ENCODE results near the gene ANKRD18A. TPM values are rescaled to one million over a fixed set of nuclear protein-coding genes. Genes with fewer than 3 reads are reported as not detected.
A peak's percentile ranks its signal among the peaks of the same experiment; 100 is the strongest.

ANKRD18A gene
- total RNA-seq, 1 experiment from 2014 or later: 3.4 TPM

GRCh38 chr9:38641985-38642864 is 21.8 kb upstream of the ANKRD18A start:
- no TSS peak for BruUV-seq (replicated peaks)
- Histone ChIP-seq H3K79me2 (ENCODE audit: low read length) (no peaks in the 10 kb centered on the region), H4K20me1 (ENCODE audit: low read length) (no peaks in the 10 kb centered on the region), H3K4me1 (ENCODE audit: insufficient read depth, low read length) (peaks cover 30% of the 10 kb centered on the region), H3K4me3 (ENCODE audit: low read length) (no peak overlapping the region), H3K9me2 (replicated peaks; ENCODE audit: low read length) (no peaks in the 10 kb centered on the region), H3K9ac (ENCODE audit: low read length) (no peak overlapping the region), H3K9me3 (ENCODE audit: low read length) (no peaks in the 10 kb centered on the region), H3K27me3 (ENCODE audit: low read length) (no peaks in the 10 kb centered on the region), H3F3A (ENCODE audit: low read length, unreplicated experiment) (no peaks in the 10 kb centered on the region), H2AFZ (ENCODE audit: low read length) (0 out of 2 replicates have a peak overlapping the region, but pooled peaks have one; percentile 42), H3K27ac (ENCODE audit: low read length) (no peak overlapping the region), H3K36me3 (ENCODE audit: low read depth, low read length) (no peaks in the 10 kb centered on the region), H3K4me2 (ENCODE audit: low read length) (no peak overlapping the region)
- CTCF ChIA-PET: interaction anchor here (0.5 kb wide), 1 partner anchor 13 kb away, joined by 3 read pairs; no protein-coding TSS in a partner anchor
- DNase-seq: peak; percentile 69
- intact Hi-C loops (cut with micrococcal nuclease): no loop called here
- TF ChIP-seq EZH2phosphoT487 (IDR thresholded peaks at IDR 0.05; ENCODE audit: borderline replicate concordance, low read length) (no peak), EZH2 (IDR thresholded peaks at IDR 0.05; ENCODE audit: low read length, unreplicated experiment) (no peak)
- TF ChIP-seq, protein P1, sequence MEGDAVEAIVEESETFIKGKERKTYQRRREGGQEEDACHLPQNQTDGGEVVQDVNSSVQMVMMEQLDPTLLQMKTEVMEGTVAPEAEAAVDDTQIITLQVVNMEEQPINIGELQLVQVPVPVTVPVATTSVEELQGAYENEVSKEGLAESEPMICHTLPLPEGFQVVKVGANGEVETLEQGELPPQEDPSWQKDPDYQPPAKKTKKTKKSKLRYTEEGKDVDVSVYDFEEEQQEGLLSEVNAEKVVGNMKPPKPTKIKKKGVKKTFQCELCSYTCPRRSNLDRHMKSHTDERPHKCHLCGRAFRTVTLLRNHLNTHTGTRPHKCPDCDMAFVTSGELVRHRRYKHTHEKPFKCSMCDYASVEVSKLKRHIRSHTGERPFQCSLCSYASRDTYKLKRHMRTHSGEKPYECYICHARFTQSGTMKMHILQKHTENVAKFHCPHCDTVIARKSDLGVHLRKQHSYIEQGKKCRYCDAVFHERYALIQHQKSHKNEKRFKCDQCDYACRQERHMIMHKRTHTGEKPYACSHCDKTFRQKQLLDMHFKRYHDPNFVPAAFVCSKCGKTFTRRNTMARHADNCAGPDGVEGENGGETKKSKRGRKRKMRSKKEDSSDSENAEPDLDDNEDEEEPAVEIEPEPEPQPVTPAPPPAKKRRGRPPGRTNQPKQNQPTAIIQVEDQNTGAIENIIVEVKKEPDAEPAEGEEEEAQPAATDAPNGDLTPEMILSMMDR (conservative IDR thresholded peaks at IDR 0.05; ENCODE audit: low read depth, low read length): peak; percentile 59
- POLR2A ChIA-PET (ENCODE audit: unreplicated experiment): no interaction called here
- peak; percentile 78 for ATAC-seq

DNA sequence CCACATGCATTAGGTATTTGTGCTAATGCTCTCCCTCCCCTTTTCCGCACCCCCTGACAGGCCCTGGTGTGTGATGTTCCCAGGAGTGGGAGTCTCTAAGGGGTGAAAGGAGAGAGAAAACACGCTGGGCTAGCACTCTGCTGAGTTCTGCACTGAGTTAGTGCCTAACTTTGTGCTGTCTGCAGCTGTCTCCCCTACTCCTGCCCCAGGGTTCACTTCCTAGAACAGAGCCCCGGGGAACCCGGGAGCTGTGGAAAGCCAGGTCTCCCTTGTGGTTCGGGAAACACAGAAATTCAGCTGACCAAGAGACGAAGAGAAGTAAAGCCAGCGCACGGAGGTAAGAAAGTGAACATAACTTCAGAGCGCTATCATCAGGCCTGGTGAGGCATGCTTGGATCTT is 20.7 kb upstream of the ANKRD18A start:
- Histone ChIP-seq H3K27me3 (ENCODE audit: low read length) (no peaks in the 10 kb centered on the region), H3K4me1 (ENCODE audit: insufficient read depth, low read length) (peaks cover 30% of the 10 kb centered on the region), H3K79me2 (ENCODE audit: low read length) (no peaks in the 10 kb centered on the region), H3K9me2 (replicated peaks; ENCODE audit: low read length) (no peaks in the 10 kb centered on the region), H4K20me1 (ENCODE audit: low read length) (no peaks in the 10 kb centered on the region), H3K27ac (ENCODE audit: low read length) (no peak overlapping the region), H3K4me3 (ENCODE audit: low read length) (no peak overlapping the region), H3K36me3 (ENCODE audit: low read depth, low read length) (no peaks in the 10 kb centered on the region), H3K9ac (ENCODE audit: low read length) (no peak overlapping the region), H3F3A (ENCODE audit: low read length, unreplicated experiment) (no peaks in the 10 kb centered on the region), H2AFZ (ENCODE audit: low read length) (no peak overlapping the region), H3K4me2 (ENCODE audit: low read length) (no peak overlapping the region), H3K9me3 (ENCODE audit: low read length) (no peaks in the 10 kb centered on the region)
- no peak for ATAC-seq
- ChIA-PET POLR2A (ENCODE audit: unreplicated experiment) (no interaction called here), CTCF (no interaction called here)
- no peak for DNase-seq
- no peak for TF ChIP-seq EZH2 (IDR thresholded peaks at IDR 0.05; ENCODE audit: low read length, unreplicated experiment)
- no TSS peak for BruUV-seq (replicated peaks)
- intact Hi-C loops (cut with micrococcal nuclease): no loop called here

GRCh38 chr9:38639577-38639940 is 19.2 kb upstream of the ANKRD18A start:
- POLR2A ChIA-PET (ENCODE audit: unreplicated experiment): no interaction called here
- TF ChIP-seq, protein P1 (conservative IDR thresholded peaks at IDR 0.05; ENCODE audit: low read depth, low read length): no peak
- TF ChIP-seq EZH2 (IDR thresholded peaks at IDR 0.05; ENCODE audit: low read length, unreplicated experiment) (no peak), EZH2phosphoT487 (IDR thresholded peaks at IDR 0.05; ENCODE audit: borderline replicate concordance, low read length) (no peak)
- intact Hi-C loops (cut with micrococcal nuclease): no loop called here

More at GRCh38 chr9:38639577-38639940, 19.2 kb upstream of the ANKRD18A start:
- Histone ChIP-seq H3K27me3 (ENCODE audit: low read length) (no peaks in the 10 kb centered on the region), H3K4me2 (ENCODE audit: low read length) (no peak overlapping the region), H2AFZ (ENCODE audit: low read length) (no peak overlapping the region), H3K4me3 (ENCODE audit: low read length) (no peak overlapping the region), H3K4me1 (ENCODE audit: insufficient read depth, low read length) (peaks cover 24% of the 10 kb centered on the region), H3K9me3 (ENCODE audit: low read length) (no peaks in the 10 kb centered on the region), H3K9ac (ENCODE audit: low read length) (no peak overlapping the region), H4K20me1 (ENCODE audit: low read length) (no peaks in the 10 kb centered on the region), H3K9me2 (replicated peaks; ENCODE audit: low read length) (no peaks in the 10 kb centered on the region), H3F3A (ENCODE audit: low read length, unreplicated experiment) (no peaks in the 10 kb centered on the region), H3K27ac (ENCODE audit: low read length) (no peak overlapping the region; the same call in 1 of the 2 replicates), H3K36me3 (ENCODE audit: low read depth, low read length) (no peaks in the 10 kb centered on the region), H3K79me2 (ENCODE audit: low read length) (no peaks in the 10 kb centered on the region)
- BruUV-seq (replicated peaks): no TSS peak
- ATAC-seq (no peak), DNase-seq (no peak)
- CTCF ChIA-PET: interaction anchor here (1.0 kb wide), 1 partner anchor 88 kb away, joined by 4 read pairs; no protein-coding TSS in a partner anchor

Data from PC-3 (cell line).